ENCODE data around the gene SCN2A. TPM values are rescaled to one million over a fixed set of nuclear protein-coding genes. Genes with fewer than 3 reads are reported as not detected.

The SCN2A gene
- total RNA-seq, 1 experiment from 2014 or later: 0.24 TPM

DNA sequence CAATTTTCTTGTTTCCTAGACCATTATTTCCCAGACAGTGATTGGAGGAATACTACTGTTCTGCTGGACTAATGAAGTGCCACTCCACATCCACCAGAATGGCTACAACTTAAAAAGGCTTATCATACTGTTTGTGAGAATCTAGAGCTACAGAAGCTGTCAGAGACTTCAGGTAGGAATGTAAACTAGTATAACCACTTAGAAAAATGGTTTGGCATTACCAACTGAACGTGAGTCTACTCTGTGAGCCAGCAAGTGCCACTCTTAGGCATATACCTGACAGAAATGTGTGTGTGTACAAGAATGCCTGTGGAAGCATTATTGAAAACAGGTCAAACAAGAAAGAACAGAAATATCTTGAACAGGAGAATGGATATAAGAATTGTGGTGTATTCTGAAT is 31.1 kb upstream of the SCN2A start:
- no peaks in the 10 kb centered on the region for H3K27me3 ChIP-seq (ENCODE audit: insufficient read depth, low read length)
- H4K8ac ChIP-seq (replicated peaks; ENCODE audit: insufficient read length, low read depth, low read length): no peak overlapping the region
- Mint-ChIP-seq H3K9me3 (peaks cover 0 to 2% of the 10 kb centered on the region in 2 experiments; a peak in 2 of 5 replicates), H3K27ac (no peak overlapping the region), H3K4me3 (no peak overlapping the region), H3K36me3 (ENCODE audit: insufficient read depth in 1 of 3, low read depth in 3 of 3) (no peaks in the 10 kb centered on the region), H3K4me1 (peaks cover 6 to 9% of the 10 kb centered on the region in 2 experiments), H3K27me3 (ENCODE audit: low read depth) (no peaks in the 10 kb centered on the region)
- H3K18ac ChIP-seq (ENCODE audit: insufficient read length, low read depth, low read length): no peak overlapping the region
- H3K14ac ChIP-seq (ENCODE audit: insufficient read depth, low read length): no peak overlapping the region
- no peak overlapping the region for H2BK15ac ChIP-seq (ENCODE audit: low read depth, low read length)
- no peak overlapping the region for H3K56ac ChIP-seq (ENCODE audit: insufficient read length, low read depth, low read length)
- no peak overlapping the region for H2AFZ ChIP-seq (ENCODE audit: low read length)
- no peak overlapping the region for H2BK5ac ChIP-seq (ENCODE audit: insufficient read length, low read length)
- H4K20me1 ChIP-seq (ENCODE audit: control insufficient read depth, insufficient read depth, insufficient read length): no peaks in the 10 kb centered on the region
- DNase-seq: no peak
- no peak overlapping the region for H2BK120ac ChIP-seq (ENCODE audit: low read depth, low read length, poor library complexity, severe bottlenecking)
- H3K23me2 ChIP-seq (ENCODE audit: insufficient read length, low read depth, low read length, poor library complexity, severe bottlenecking): no peaks in the 10 kb centered on the region
- no peaks in the 10 kb centered on the region for H3K9me3 ChIP-seq (ENCODE audit: control insufficient read depth, low read depth, low read length)
- H3K4me1 ChIP-seq (ENCODE audit: insufficient read depth, low read length): no peaks in the 10 kb centered on the region
- WGBS (ENCODE audit: extremely low coverage, insufficient read length, low lambda C conversion rate): no CpG with 5 or more reads among the region's 1 CpG
- H3K9ac ChIP-seq (ENCODE audit: extremely low read depth, insufficient read length, low read length): no peak overlapping the region
- no peak overlapping the region for H2BK20ac ChIP-seq (ENCODE audit: low read depth, low read length, poor library complexity, severe bottlenecking)
- no peak overlapping the region for H2BK12ac ChIP-seq (ENCODE audit: insufficient read length, low read depth, low read length)
- no peak overlapping the region for H3K27ac ChIP-seq (ENCODE audit: insufficient read length, low read depth, low read length)
- H3T11ph ChIP-seq (ENCODE audit: low read length): no peak overlapping the region
- H3K79me1 ChIP-seq (ENCODE audit: insufficient read depth, low read depth, low read length, poor library complexity, severe bottlenecking): no peaks in the 10 kb centered on the region
- H3K23ac ChIP-seq (ENCODE audit: insufficient read length, low read depth, low read length): no peak overlapping the region
- no peak overlapping the region for H2AK5ac ChIP-seq (ENCODE audit: insufficient read length, low read length)
- H3K4me2 ChIP-seq (ENCODE audit: insufficient read depth, insufficient read length, low read length): no peak overlapping the region
- H3K79me2 ChIP-seq (ENCODE audit: insufficient read depth, low read length): no peaks in the 10 kb centered on the region
- no peak overlapping the region for H3K4ac ChIP-seq (ENCODE audit: low read depth, low read length)
- TF ChIP-seq, protein P1, sequence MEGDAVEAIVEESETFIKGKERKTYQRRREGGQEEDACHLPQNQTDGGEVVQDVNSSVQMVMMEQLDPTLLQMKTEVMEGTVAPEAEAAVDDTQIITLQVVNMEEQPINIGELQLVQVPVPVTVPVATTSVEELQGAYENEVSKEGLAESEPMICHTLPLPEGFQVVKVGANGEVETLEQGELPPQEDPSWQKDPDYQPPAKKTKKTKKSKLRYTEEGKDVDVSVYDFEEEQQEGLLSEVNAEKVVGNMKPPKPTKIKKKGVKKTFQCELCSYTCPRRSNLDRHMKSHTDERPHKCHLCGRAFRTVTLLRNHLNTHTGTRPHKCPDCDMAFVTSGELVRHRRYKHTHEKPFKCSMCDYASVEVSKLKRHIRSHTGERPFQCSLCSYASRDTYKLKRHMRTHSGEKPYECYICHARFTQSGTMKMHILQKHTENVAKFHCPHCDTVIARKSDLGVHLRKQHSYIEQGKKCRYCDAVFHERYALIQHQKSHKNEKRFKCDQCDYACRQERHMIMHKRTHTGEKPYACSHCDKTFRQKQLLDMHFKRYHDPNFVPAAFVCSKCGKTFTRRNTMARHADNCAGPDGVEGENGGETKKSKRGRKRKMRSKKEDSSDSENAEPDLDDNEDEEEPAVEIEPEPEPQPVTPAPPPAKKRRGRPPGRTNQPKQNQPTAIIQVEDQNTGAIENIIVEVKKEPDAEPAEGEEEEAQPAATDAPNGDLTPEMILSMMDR (conservative IDR thresholded peaks at IDR 0.05): no peak
- H4K5ac ChIP-seq (ENCODE audit: insufficient read length, low read depth, low read length): no peak overlapping the region
- no peak overlapping the region for H4K91ac ChIP-seq (ENCODE audit: insufficient read length, low read depth, low read length)

Data from H9 (cell line).